Peyer's patch (tissue), 4 donors: Measurements from ENCODE around the gene SLC16A1.

Experiments used
- POLR2A ChIP-seq, 2 donors: fragments of 450-650 bp; IDR thresholded peaks; one replicate each; pipeline ENCODE4 v1.5.1; 2017; ENCODE audit warnings: antibody characterized with exemption in 2 of 2, mild to moderate bottlenecking in 2 of 2, moderate library complexity in 2 of 2
- TF ChIP-seq, protein P1 (sequence below), 6 experiments: fragments of 450-650 bp in 4 of 6; fragments of 200-600 bp in 2 of 6; sonication (generic) in 1 of 6; IDR thresholded peaks; one replicate each; pipeline ENCODE4 v1.5.1; 2017 to 2019; ENCODE audit warnings: antibody characterized with exemption in 6 of 6, mild to moderate bottlenecking in 3 of 6, moderate library complexity in 1 of 6

DNA sequence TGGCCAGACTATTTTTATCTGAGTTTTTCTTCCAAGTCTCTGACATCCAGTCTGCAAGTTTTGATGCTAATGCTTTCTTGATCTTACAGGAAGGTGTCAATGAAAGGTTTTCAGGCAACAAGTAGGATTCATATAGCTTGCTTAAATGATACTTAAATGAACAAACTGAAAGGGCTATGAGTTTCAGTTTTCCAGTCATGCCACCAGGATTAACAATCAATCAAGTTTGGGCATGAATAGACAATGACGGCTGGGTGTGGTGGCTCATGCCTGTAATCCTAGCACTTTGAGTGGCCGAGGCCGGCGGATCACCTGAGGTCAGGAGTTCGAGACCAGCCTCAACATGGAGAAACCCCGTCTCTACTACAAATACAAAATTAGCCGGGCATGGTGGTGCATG, 34.3 kb upstream of the SLC16A1 start:
- TF ChIP-seq, protein P1, sequence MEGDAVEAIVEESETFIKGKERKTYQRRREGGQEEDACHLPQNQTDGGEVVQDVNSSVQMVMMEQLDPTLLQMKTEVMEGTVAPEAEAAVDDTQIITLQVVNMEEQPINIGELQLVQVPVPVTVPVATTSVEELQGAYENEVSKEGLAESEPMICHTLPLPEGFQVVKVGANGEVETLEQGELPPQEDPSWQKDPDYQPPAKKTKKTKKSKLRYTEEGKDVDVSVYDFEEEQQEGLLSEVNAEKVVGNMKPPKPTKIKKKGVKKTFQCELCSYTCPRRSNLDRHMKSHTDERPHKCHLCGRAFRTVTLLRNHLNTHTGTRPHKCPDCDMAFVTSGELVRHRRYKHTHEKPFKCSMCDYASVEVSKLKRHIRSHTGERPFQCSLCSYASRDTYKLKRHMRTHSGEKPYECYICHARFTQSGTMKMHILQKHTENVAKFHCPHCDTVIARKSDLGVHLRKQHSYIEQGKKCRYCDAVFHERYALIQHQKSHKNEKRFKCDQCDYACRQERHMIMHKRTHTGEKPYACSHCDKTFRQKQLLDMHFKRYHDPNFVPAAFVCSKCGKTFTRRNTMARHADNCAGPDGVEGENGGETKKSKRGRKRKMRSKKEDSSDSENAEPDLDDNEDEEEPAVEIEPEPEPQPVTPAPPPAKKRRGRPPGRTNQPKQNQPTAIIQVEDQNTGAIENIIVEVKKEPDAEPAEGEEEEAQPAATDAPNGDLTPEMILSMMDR (IDR thresholded peaks at IDR 0.05): no peak
- TF ChIP-seq POLR2A (IDR thresholded peaks at IDR 0.05): no peak
